ENCODE measurements around the gene PLEKHS1. TPM values are rescaled to one million over a fixed set of nuclear protein-coding genes. Genes with fewer than 3 reads are reported as not detected.

Gene PLEKHS1
- 0.23 TPM in 1 of 2 replicates, not detected in the other for total RNA-seq
- not detected in 2 replicates for polyA plus RNA-seq

GRCh38 chr10:113751181-113751732, at the start of gene PLEKHS1:
Gene PLEKHS1, plus strand, starts transcription at chr10:113751682. Its CDS starts 3,596 bp downstream, at chr10:113755278.
- Histone ChIP-seq H4K20me1 (ENCODE audit: insufficient read depth, poor library complexity, severe bottlenecking) (no peaks in the 10 kb centered on the region), H3K4me3 (no peak within 1 kb of the TSS), H3K79me2 (no peaks in the 10 kb centered on the region), H3K9me2 (replicated peaks; ENCODE audit: insufficient read depth) (no peaks in the 10 kb centered on the region), H3K4me2 (no peak within 1 kb of the TSS), H3K27me3 (no peaks in the 10 kb centered on the region), H3K9me3 (ENCODE audit: low read depth) (no peaks in the 10 kb centered on the region), H3K4me1 (ENCODE audit: insufficient read depth) (peaks cover 6% of the 10 kb centered on the region), H3K27ac (no peak within 1 kb of the TSS), H2AFZ (no peak within 1 kb of the TSS), H3K36me3 (replicated peaks; ENCODE audit: insufficient read depth, low read depth) (no peaks in the 10 kb centered on the region)
- WGBS (ENCODE audit: low lambda C conversion rate, missing lambda C conversion rate), result 83% methylated on average over 3 of the region's 3 CpGs
- DNase-seq (ENCODE audit: low spot score), result no peak
- TF ChIP-seq EZH2 (IDR thresholded peaks at IDR 0.05; ENCODE audit: borderline replicate concordance), result no peak
- no peak for TF ChIP-seq EZH2phosphoT487 (IDR thresholded peaks at IDR 0.05; ENCODE audit: low read depth, severe bottlenecking, unreplicated experiment)
- no peak for TF ChIP-seq CTCF (IDR thresholded peaks at IDR 0.05; ENCODE audit: poor library complexity)

- Histone ChIP-seq H2AFZ (no peak overlapping the region), H3K79me2 (no peaks in the 10 kb centered on the region), H3K27me3 (no peaks in the 10 kb centered on the region), H3K4me2 (no peak overlapping the region), H3K4me3 (no peak overlapping the region), H3K4me1 (ENCODE audit: insufficient read depth) (peaks cover 6% of the 10 kb centered on the region), H3K9me3 (ENCODE audit: low read depth) (no peaks in the 10 kb centered on the region), H4K20me1 (ENCODE audit: insufficient read depth, poor library complexity, severe bottlenecking) (no peaks in the 10 kb centered on the region), H3K27ac (no peak overlapping the region), H3K9me2 (replicated peaks; ENCODE audit: insufficient read depth) (no peaks in the 10 kb centered on the region), H3K36me3 (replicated peaks; ENCODE audit: insufficient read depth, low read depth) (no peaks in the 10 kb centered on the region)
- WGBS (ENCODE audit: low lambda C conversion rate, missing lambda C conversion rate), result 51% methylated on average over 6 of the region's 6 CpGs
- TF ChIP-seq CTCF (IDR thresholded peaks at IDR 0.05; ENCODE audit: poor library complexity), result peak; percentile 76
- no peak for TF ChIP-seq EZH2 (IDR thresholded peaks at IDR 0.05; ENCODE audit: borderline replicate concordance)
- DNase-seq (ENCODE audit: low spot score), result peak; percentile 60
These were observed 46.7 kb upstream of the PLEKHS1 start for GRCh38 chr10:113704637-113705343.

GRCh38 chr10:113705344-113705652, 46.2 kb upstream of the PLEKHS1 start:
- Histone ChIP-seq H3K9me2 (replicated peaks; ENCODE audit: insufficient read depth) (no peaks in the 10 kb centered on the region), H3K27me3 (no peaks in the 10 kb centered on the region), H3K79me2 (no peaks in the 10 kb centered on the region), H3K9me3 (ENCODE audit: low read depth) (no peaks in the 10 kb centered on the region), H3K36me3 (replicated peaks; ENCODE audit: insufficient read depth, low read depth) (no peaks in the 10 kb centered on the region), H3K4me1 (ENCODE audit: insufficient read depth) (peaks cover 6% of the 10 kb centered on the region), H3K27ac (no peak overlapping the region), H3K4me3 (no peak overlapping the region), H2AFZ (no peak overlapping the region), H3K4me2 (no peak overlapping the region), H4K20me1 (ENCODE audit: insufficient read depth, poor library complexity, severe bottlenecking) (no peaks in the 10 kb centered on the region)
- no peak for DNase-seq (ENCODE audit: low spot score)
- TF ChIP-seq EZH2 (IDR thresholded peaks at IDR 0.05; ENCODE audit: borderline replicate concordance), result no peak
- no peak for TF ChIP-seq EZH2phosphoT487 (IDR thresholded peaks at IDR 0.05; ENCODE audit: low read depth, severe bottlenecking, unreplicated experiment)
- no peak for TF ChIP-seq CTCF (IDR thresholded peaks at IDR 0.05; ENCODE audit: poor library complexity)
